ENCODE measurements around the gene SLFN12L.

Gene SLFN12L

GRCh38 chr17:35554668-35555067 lies 17.2 kb upstream of the SLFN12L start:
- TF ChIP-seq CTCF (conservative IDR thresholded peaks at IDR 0.05), result no peak
- no peak overlapping the region for H3K27ac ChIP-seq

DNA sequence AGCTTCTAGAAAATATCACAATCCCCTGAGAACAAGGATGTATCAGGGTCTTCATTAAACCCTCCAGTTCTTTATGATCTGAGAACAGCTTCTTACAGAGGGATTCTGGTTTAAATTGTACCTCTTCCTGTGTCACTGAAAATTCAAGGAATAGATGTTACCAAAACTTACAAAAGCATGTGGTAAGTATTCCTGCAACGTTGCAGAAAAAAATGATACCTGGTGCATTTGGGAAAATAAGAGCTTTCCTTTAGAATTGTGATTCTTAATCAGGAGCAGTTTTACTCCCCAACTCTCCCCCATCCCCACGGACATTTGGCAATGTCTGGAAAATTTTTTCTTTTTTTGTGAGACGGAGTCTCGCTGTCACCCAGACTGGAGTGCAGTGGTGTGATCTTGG lies 15.8 kb upstream of the SLFN12L start:
- H3K27ac ChIP-seq, result no peak overlapping the region
- TF ChIP-seq CTCF (conservative IDR thresholded peaks at IDR 0.05), result no peak

DNA sequence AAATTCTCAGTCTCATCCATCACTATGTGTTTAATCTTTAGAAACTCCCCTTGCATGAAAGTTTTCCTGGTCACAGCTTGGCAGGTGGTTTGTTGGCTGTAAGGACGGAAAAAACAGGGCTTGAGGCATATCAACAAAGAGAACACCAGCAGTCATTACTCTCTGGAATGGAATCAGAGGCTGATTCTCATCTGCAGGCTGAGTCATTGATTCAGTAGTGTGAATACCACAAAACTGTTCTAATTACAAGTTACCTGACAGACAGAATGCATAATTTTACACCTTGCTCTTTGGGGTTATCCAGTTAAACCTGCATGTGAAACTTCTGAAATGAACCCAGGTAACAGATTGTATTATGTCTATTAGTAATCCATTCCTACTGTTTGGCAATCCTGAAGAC lies 11.5 kb upstream of the SLFN12L start:
- H3K27ac ChIP-seq, result no peak overlapping the region
- no peak for TF ChIP-seq CTCF (conservative IDR thresholded peaks at IDR 0.05)

- no peak overlapping the region for H3K27ac ChIP-seq
- TF ChIP-seq CTCF (conservative IDR thresholded peaks at IDR 0.05), result no peak
These were observed 10.8 kb upstream of the SLFN12L start for GRCh38 chr17:35548208-35548810.

DNA sequence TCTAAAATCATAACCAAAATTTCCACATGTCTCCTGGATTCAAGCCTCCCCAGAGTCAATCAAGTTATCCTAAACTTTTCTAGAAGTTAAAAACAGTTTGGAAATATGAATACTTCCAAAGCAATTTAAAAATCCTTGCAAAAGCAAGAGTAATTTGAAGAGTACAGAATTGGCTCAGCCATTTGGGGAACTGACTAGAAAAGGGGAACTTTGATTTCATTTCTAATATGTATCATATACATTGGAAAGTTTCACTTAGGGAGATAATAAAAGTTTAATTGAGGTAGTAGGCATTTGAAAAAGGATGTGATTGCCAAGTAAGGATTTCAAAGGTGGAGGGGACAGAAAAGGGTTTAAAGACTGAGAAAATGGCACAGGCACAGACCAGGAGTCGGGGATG lies 9.0 kb upstream of the SLFN12L start:
- H3K27ac ChIP-seq, result no peak overlapping the region
- TF ChIP-seq CTCF (conservative IDR thresholded peaks at IDR 0.05), result no peak

DNA sequence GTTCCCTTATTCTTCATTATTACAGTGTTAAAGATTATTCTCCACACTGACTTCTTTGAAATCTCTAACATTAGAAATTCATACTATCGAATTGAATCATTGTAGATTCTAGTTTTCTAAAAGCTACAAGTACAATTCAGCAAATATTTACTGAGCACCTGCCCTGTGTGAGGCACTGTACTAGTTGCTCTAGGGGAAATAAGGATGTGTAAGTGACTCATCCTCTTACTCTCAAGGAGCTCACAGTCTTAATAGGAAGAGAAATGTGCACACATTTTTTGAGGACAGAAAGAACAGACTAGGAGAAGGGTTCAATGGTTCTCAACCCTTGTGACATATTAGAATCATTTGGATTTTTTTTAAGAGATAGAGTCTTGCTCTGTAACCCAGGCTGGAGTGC lies 7.7 kb upstream of the SLFN12L start:
- H3K27ac ChIP-seq, result no peak overlapping the region
- TF ChIP-seq CTCF (conservative IDR thresholded peaks at IDR 0.05), result no peak

DNA sequence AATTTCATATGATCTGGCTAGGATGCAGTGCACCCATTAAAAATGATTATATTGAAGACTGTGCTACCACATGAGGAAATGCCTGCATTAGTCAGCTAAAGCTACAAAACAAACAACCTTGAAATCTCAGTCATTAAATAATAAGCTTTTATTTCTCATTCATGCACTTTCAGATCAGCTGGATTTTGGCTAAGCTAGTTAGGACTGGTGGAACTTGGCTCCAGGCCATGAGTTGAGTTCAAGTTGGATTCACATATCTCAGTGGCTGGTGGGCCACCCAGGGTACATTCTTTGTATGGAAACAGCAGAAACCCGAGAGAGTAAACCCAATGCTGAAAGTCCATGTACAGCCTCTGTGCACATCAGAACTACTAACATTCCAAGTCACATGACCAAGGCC lies 6.4 kb upstream of the SLFN12L start:
- no peak overlapping the region for H3K27ac ChIP-seq
- no peak for TF ChIP-seq CTCF (conservative IDR thresholded peaks at IDR 0.05)

All from VCaP (cell line).